K562 (cell line): ENCODE results near the gene CNOT6. TPM values are rescaled to one million over a fixed set of nuclear protein-coding genes. Genes with fewer than 3 reads are reported as not detected.

Experiments used
- ATAC-seq: fragments of 200-7000 bp; cut with Tn5 transposase; 3 replicates; pipeline ENCODE4 v1.9.1; 2020; ENCODE audit warnings: moderate library complexity
- BruUV-seq: library from RNA; stranded (reverse); fragments of 400-500 nt; replicated peaks from 2 replicates; lab custom pipeline; 2021; lab: Mats Ljungman, UMichigan
- CTCF ChIA-PET: fragments of 300-600 bp; formaldehyde crosslinking; extraction: SDS; loops from one replicate; lab custom pipeline; 2021; ENCODE audit warnings: low intra/inter-chr PET ratio; lab: Yijun Ruan, JAX
- POLR2A ChIA-PET: fragments of 300-600, 350-650 bp; sonication (Branson Sonifier 250); formaldehyde crosslinking; extraction: SDS; loops from one replicate; lab custom pipeline; 2021; ENCODE audit warnings: antibody characterized with exemption, inconsistent platforms; lab: Yijun Ruan, JAX
- DNase-seq, 4 experiments: peaks; one replicate each; pipeline versions ENCODE4 v3.0.0 to v3.0.0-alpha.2; 2011 to 2018; ENCODE audit warnings: low spot score in 3 of 4, mixed read lengths in 3 of 4; ENCODE audit errors: extremely low read depth in 1 of 4
- FAIRE-seq: peaks from 2 replicates; lab custom pipeline; 2011; peaks lifted over from hg19 to GRCh38; lab: Jason Lieb, UNC
- H2AFZ ChIP-seq: 2 replicates; pipeline ENCODE4 v1.6.0; 2011; ENCODE audit warnings: low read depth, low read length, control low read depth, inconsistent platforms
- H3K27ac ChIP-seq: fragments of 200-600 bp; 3 replicates; pipeline ENCODE4 v1.8.0; 2011; ENCODE audit warnings: low read depth, mild to moderate bottlenecking, control low read depth, inconsistent platforms, low read length, moderate library complexity, mixed read lengths; ENCODE audit errors: extremely low read depth
- H3K27me3 ChIP-seq, 2 experiments: fragments of 300-600 bp in 1 of 2; 2 replicates in 1 of 2; 3 replicates in 1 of 2; pipeline versions ENCODE4 v1.6.0 to v1.8.0; 2011; ENCODE audit warnings: inconsistent platforms in 2 of 2, low read length in 2 of 2, mild to moderate bottlenecking in 1 of 2, mixed read lengths in 1 of 2, moderate library complexity in 1 of 2; ENCODE audit not compliant: control insufficient read depth in 2 of 2, insufficient read depth in 2 of 2
- H3K36me3 ChIP-seq: fragments of 300-600 bp; 3 replicates; pipeline ENCODE4 v1.8.0; 2011; ENCODE audit warnings: mild to moderate bottlenecking, low read length, inconsistent platforms; ENCODE audit not compliant: control insufficient read depth, insufficient read depth
- H3K4me1 ChIP-seq, 2 experiments: fragments of 200-600 bp in 1 of 2; replicated peaks in 1 of 2; 2 replicates in 1 of 2; 3 replicates in 1 of 2; pipeline versions ENCODE4 v1.5.1 to v1.8.0; 2011; ENCODE audit warnings: inconsistent platforms in 2 of 2, low read length in 2 of 2, mild to moderate bottlenecking in 1 of 2, mixed read lengths in 1 of 2, moderate library complexity in 1 of 2; ENCODE audit not compliant: control insufficient read depth in 2 of 2, insufficient read depth in 2 of 2
- H3K4me2 ChIP-seq: 2 replicates; pipeline ENCODE4 v1.6.1; 2011; ENCODE audit warnings: low read length, control low read depth, inconsistent platforms, mixed read lengths; ENCODE audit not compliant: insufficient read depth
- H3K4me3 ChIP-seq: fragments of 200-600 bp; sonication (generic), shearing (Covaris generic); 2 replicates; pipeline ENCODE4 v1.5.1; 2016; ENCODE audit warnings: control low read depth, inconsistent platforms
- H3K79me2 ChIP-seq: fragments of 200-600 bp; 3 replicates; pipeline ENCODE4 v1.8.0; 2011; ENCODE audit warnings: low read length, inconsistent platforms; ENCODE audit not compliant: control insufficient read depth, insufficient read depth
- H3K9ac ChIP-seq, 2 experiments: 2 replicates each; pipeline versions ENCODE4 v1.6.0 to v1.6.1; 2011; ENCODE audit warnings: low read depth in 2 of 2, low read length in 2 of 2, control low read depth in 1 of 2, inconsistent platforms in 1 of 2, mild to moderate bottlenecking in 1 of 2, mixed read lengths in 1 of 2; ENCODE audit not compliant: insufficient read depth in 1 of 2
- H3K9me1 ChIP-seq: one replicate; pipeline ENCODE4 v1.6.0; 2011; ENCODE audit warnings: inconsistent platforms, mild to moderate bottlenecking, low read length, moderate library complexity; ENCODE audit not compliant: control insufficient read depth, insufficient read depth
- H3K9me3 ChIP-seq: replicated peaks from 2 replicates; pipeline ENCODE4 v1.5.1; 2011; ENCODE audit warnings: low read depth, low read length, inconsistent platforms; ENCODE audit not compliant: control insufficient read depth, insufficient read depth
- H4K20me1 ChIP-seq: replicated peaks from 2 replicates; pipeline ENCODE4 v1.6.1; 2011; ENCODE audit warnings: low read length, inconsistent platforms, mixed read lengths; ENCODE audit not compliant: control insufficient read depth, insufficient read depth
- ARID4B ChIP-seq: sonication (generic); formaldehyde crosslinking; IDR thresholded peaks from 2 replicates; pipeline ENCODE4 v1.8.0; 2022; ENCODE audit warnings: mild to moderate bottlenecking, missing genetic modification reagents
- ATF2 ChIP-seq: sonication (generic); formaldehyde crosslinking; IDR thresholded peaks from 2 replicates; pipeline ENCODE4 v1.8.1; 2022; ENCODE audit warnings: missing genetic modification reagents
- BRD9 ChIP-seq: fragments of 450-650 bp; IDR thresholded peaks from 2 replicates; pipeline ENCODE4 v1.6.1; 2018; ENCODE audit warnings: low read depth; ENCODE audit not compliant: partially characterized antibody
- ELK1 ChIP-seq: sonication (generic); formaldehyde crosslinking; IDR thresholded peaks from 2 replicates; pipeline ENCODE4 v1.8.1; 2022; ENCODE audit warnings: missing genetic modification reagents
- GTF2A2 ChIP-seq: IDR thresholded peaks from 2 replicates; pipeline ENCODE4 v1.6.1; 2016; ENCODE audit warnings: mild to moderate bottlenecking, missing genetic modification characterization, missing compliant biosample characterization
- MLX ChIP-seq, 2 experiments: fragments of 450-650 bp in 1 of 2; sonication (generic) in 1 of 2; formaldehyde crosslinking; conservative IDR thresholded peaks; 2 replicates each; pipeline versions ENCODE4 v1.4.0 to v1.8.1; 2020 to 2022; ENCODE audit warnings: mild to moderate bottlenecking in 1 of 2, missing genetic modification reagents in 1 of 2
- NKRF ChIP-seq: fragments of 450-650 bp; IDR thresholded peaks from 2 replicates; pipeline ENCODE4 v1.6.1; 2016; ENCODE audit warnings: borderline replicate concordance
- POLR3G ChIP-seq: IDR thresholded peaks from 2 replicates; pipeline ENCODE4 v1.6.1; 2011; ENCODE audit not compliant: insufficient read length, insufficient replicate concordance; ENCODE audit errors: extremely low read depth
- POU5F1 ChIP-seq: fragments of 150-350 bp; IDR thresholded peaks from 2 replicates; pipeline ENCODE4 v1.6.1; 2014; ENCODE audit warnings: borderline replicate concordance, low read length, low read depth, mild to moderate bottlenecking; ENCODE audit not compliant: partially characterized antibody
- ZEB2 ChIP-seq: fragments of 450-650 bp; IDR thresholded peaks from 2 replicates; pipeline ENCODE4 v1.6.1; 2016
- ZNF224 ChIP-seq: sonication (generic); formaldehyde crosslinking; IDR thresholded peaks from 2 replicates; pipeline ENCODE4 v1.8.0; 2022; ENCODE audit warnings: mild to moderate bottlenecking, missing genetic modification reagents
- ZNF766 ChIP-seq: fragments of 200-800 bp; sonication (Bioruptor generic); conservative IDR thresholded peaks from 2 replicates; pipeline ENCODE4 v1.6.1; 2016; ENCODE audit warnings: missing genetic modification characterization, missing compliant biosample characterization
- WGBS: fragments of 100-300 bp; shearing (Covaris generic); methylation state at CpG from one replicate; pipeline ENCODE4 v1.1.6; 2016; ENCODE audit warnings: low coverage, mixed read lengths; ENCODE audit not compliant: insufficient coverage; ENCODE audit errors: missing lambda C conversion rate; 5-methylcytosine and 5-hydroxymethylcytosine counted together
- in situ Hi-C: fragments of 300-500 bp; cut with MboI; formaldehyde crosslinking; loops from 4 replicates; pipeline ENCODE4 v1.15.0; 2018; ENCODE audit warnings: inconsistent platforms, mixed read lengths
- intact Hi-C: fragments of 100-400 bp; cut with micrococcal nuclease; formaldehyde crosslinking; loops from 2 replicates; pipeline ENCODE4 v1.14.2; 2022
- polyA plus RNA-seq, 8 experiments: library from polyadenylated mRNA; depleted of rRNA in 4 of 8; stranded (reverse) in 5 of 8; unstranded in 3 of 8; fragments of >200 nt; fragmentation: Nextera tagmentation in 2 of 8; fragmentation: Illumina TruSeq in 1 of 8; extraction: Ambion mirVana in 2 of 8; extraction: Trizol in 1 of 8; gene quantifications; 2 replicates each; pipeline versions ENCODE4 v1.2.1 to v1.2.3, GENCODE V29; 2011 to 2014; ENCODE audit warnings: inconsistent platforms in 1 of 8, missing spikeins in 1 of 8
- total RNA-seq, 7 experiments: library from RNA; depleted of rRNA in 6 of 7; stranded (reverse); fragments of >200 nt in 6 of 7; fragmentation: Illumina TruSeq in 2 of 7; extraction: Trizol in 2 of 7; gene quantifications; 2 replicates each; pipeline versions ENCODE4 v1.2.1 to v1.2.3, GENCODE V29; 2011 to 2021; ENCODE audit warnings: low replicate concordance in 1 of 7

The CNOT6 gene
- total and polyA plus RNA-seq, 9 of the 15 experiments (the other 6 are each of a cell fraction or from before 2014, with no cell fraction given), result 4.9 to 32.4 (median 14.0) TPM

- 56% methylated on average over 8 of the region's 12 CpGs for WGBS
- H3K27me3 ChIP-seq, result peaks cover 0 to 7% of the 10 kb centered on the region in 2 experiments; a peak in 2 of 5 replicates
- intact Hi-C loops, result no loop called here
- TF ChIP-seq BRD9 (no peak), ZNF766 (no peak), ELK1 (no peak), NKRF (no peak), ZEB2 (no peak), ZNF224 (no peak), GTF2A2 (tag) (no peak), POU5F1 (no peak), MLX (CRISPR knock-in tag; conservative IDR thresholded peaks at IDR 0.05) (no peak), ATF2 (CRISPR knock-in tag) (no peak), ARID4B (no peak), POLR3G (no peak)
These were observed 102.0 kb downstream of the CNOT6 start for GRCh38 chr5:180596115-180596667.

More at GRCh38 chr5:180596115-180596667, 102.0 kb downstream of the CNOT6 start:
- no peaks in the 10 kb centered on the region for H4K20me1 ChIP-seq
- H3K4me1 ChIP-seq, result peaks cover 10 to 58% of the 10 kb centered on the region in 2 experiments; a peak in 4 of 5 replicates
- H3K27ac ChIP-seq, result no peak overlapping the region
- POLR2A ChIA-PET, result no interaction called here
- H3K36me3 ChIP-seq, result no peaks in the 10 kb centered on the region
- in situ Hi-C loops, result no loop called here
- H3K4me3 ChIP-seq, result no peak overlapping the region
- ATAC-seq (no peak), DNase-seq (no peak), FAIRE-seq (no peak)
- H2AFZ ChIP-seq, result no peak overlapping the region
- no peak overlapping the region for H3K4me2 ChIP-seq
- CTCF ChIA-PET, result no interaction called here
- no peaks in the 10 kb centered on the region for H3K9me1 ChIP-seq
- H3K79me2 ChIP-seq, result no peaks in the 10 kb centered on the region
- no peaks in the 10 kb centered on the region for H3K9me3 ChIP-seq
- no TSS peak for BruUV-seq
- H3K9ac ChIP-seq, result no peak overlapping the region; a peak in 1 of 4 replicates
